WTC11 (cell line): ENCODE data around the gene ACTN2. TPM values are rescaled to one million over a fixed set of nuclear protein-coding genes. Genes with fewer than 3 reads are reported as not detected.

ENCODE experiments used
- ATAC-seq: fragments of 200-7000 bp; cut with Tn5 transposase; 2 replicates; pipeline ENCODE4 v1.10.0; 2021; ENCODE audit warnings: mild to moderate bottlenecking, moderate library complexity
- CTCF ChIA-PET: fragments of 300-600 bp; sonication (Branson Sonifier 250); formaldehyde crosslinking; loops from one replicate; lab custom pipeline; 2021; ENCODE audit warnings: antibody characterized with exemption; lab: Charles Lee
- POLR2A ChIA-PET: fragments of 350-600 bp; sonication (Branson Sonifier 250); formaldehyde crosslinking; loops from one replicate; lab custom pipeline; 2021; ENCODE audit warnings: antibody characterized with exemption; lab: Charles Lee
- DNase-seq: peaks from one replicate; pipeline ENCODE4 v3.0.0; 2021; ENCODE audit warnings: low spot score
- H3K27ac Mint-ChIP-seq: 2 replicates; pipeline ENCODE4 v1.8.0; 2021; ENCODE audit warnings: mixed read lengths
- H3K27me3 Mint-ChIP-seq: 2 replicates; pipeline ENCODE4 v1.8.0; 2021; ENCODE audit warnings: low read depth, mild to moderate bottlenecking, moderate library complexity, mixed read lengths
- H3K36me3 Mint-ChIP-seq: 2 replicates; pipeline ENCODE4 v1.8.0; 2021; ENCODE audit warnings: mixed read lengths
- H3K4me1 Mint-ChIP-seq: 2 replicates; pipeline ENCODE4 v1.8.0; 2022; ENCODE audit warnings: mixed read lengths
- H3K4me3 Mint-ChIP-seq: 2 replicates; pipeline ENCODE4 v1.8.0; 2021; ENCODE audit warnings: mild to moderate bottlenecking, moderate library complexity, mixed read lengths
- H3K9me3 Mint-ChIP-seq: 2 replicates; pipeline ENCODE4 v1.8.0; 2021; ENCODE audit warnings: mixed read lengths
- AFF4 ChIP-seq: sonication (generic); formaldehyde crosslinking; IDR thresholded peaks from 2 replicates; pipeline ENCODE4 v1.8.1; 2023; ENCODE audit warnings: mild to moderate bottlenecking, missing genetic modification reagents, borderline replicate concordance
- ELF4 ChIP-seq: sonication (generic); formaldehyde crosslinking; IDR thresholded peaks from 2 replicates; pipeline ENCODE4 v1.8.1; 2022; ENCODE audit warnings: low read depth, mild to moderate bottlenecking, moderate library complexity, missing genetic modification reagents
- GABPB1 ChIP-seq: sonication (generic); formaldehyde crosslinking; IDR thresholded peaks from 2 replicates; pipeline ENCODE4 v1.8.1; 2023; ENCODE audit warnings: mild to moderate bottlenecking, missing genetic modification reagents
- GRHL2 ChIP-seq: fragments of 250-450 bp; sonication (Bioruptor Pico); IDR thresholded peaks from 2 replicates; pipeline ENCODE4 v1.8.0; 2022; ENCODE audit warnings: mild to moderate bottlenecking, moderate library complexity; ENCODE audit not compliant: insufficient replicate concordance, severe bottlenecking
- NR1H2 ChIP-seq: sonication (generic); formaldehyde crosslinking; IDR thresholded peaks from 2 replicates; pipeline ENCODE4 v1.9.0; 2021; ENCODE audit warnings: mild to moderate bottlenecking, moderate library complexity, missing genetic modification reagents
- PREB ChIP-seq: sonication (generic); formaldehyde crosslinking; IDR thresholded peaks from 2 replicates; pipeline ENCODE4 v1.8.1; 2022; ENCODE audit warnings: mild to moderate bottlenecking, missing genetic modification reagents, moderate library complexity, borderline replicate concordance
- PRRX2 ChIP-seq: fragments of 250-450 bp; sonication (Bioruptor Pico); IDR thresholded peaks from 2 replicates; pipeline ENCODE4 v1.8.0; 2021; ENCODE audit warnings: mild to moderate bottlenecking
- RELA ChIP-seq: sonication (generic); formaldehyde crosslinking; IDR thresholded peaks from 2 replicates; pipeline ENCODE4 v1.8.1; 2022; ENCODE audit warnings: missing genetic modification reagents, mild to moderate bottlenecking, borderline replicate concordance
- RORB ChIP-seq: fragments of 250-450 bp; sonication (Bioruptor Pico); IDR thresholded peaks from 2 replicates; pipeline ENCODE4 v1.9.0; 2021; ENCODE audit warnings: mild to moderate bottlenecking
- SMAD4 ChIP-seq: sonication (generic); formaldehyde crosslinking; IDR thresholded peaks from 2 replicates; pipeline ENCODE4 v1.8.0; 2022; ENCODE audit warnings: mild to moderate bottlenecking, missing genetic modification reagents
- ZNF121 ChIP-seq: sonication (generic); formaldehyde crosslinking; IDR thresholded peaks from 2 replicates; pipeline ENCODE4 v1.8.0; 2023; ENCODE audit warnings: missing genetic modification reagents
- ZNF138 ChIP-seq: sonication (generic); formaldehyde crosslinking; conservative IDR thresholded peaks from 2 replicates; pipeline ENCODE4 v1.8.1; 2022; ENCODE audit warnings: mild to moderate bottlenecking, moderate library complexity, missing genetic modification reagents
- ZNF317 ChIP-seq: sonication (generic); formaldehyde crosslinking; IDR thresholded peaks from 2 replicates; pipeline ENCODE4 v1.8.1; 2023; ENCODE audit warnings: low read depth, mild to moderate bottlenecking, moderate library complexity, missing genetic modification reagents, borderline replicate concordance
- ZNF396 ChIP-seq: fragments of 250-450 bp; sonication (Bioruptor Pico); IDR thresholded peaks from 2 replicates; pipeline ENCODE4 v1.8.0; 2021; ENCODE audit warnings: mild to moderate bottlenecking, moderate library complexity, borderline replicate concordance
- ZNF423 ChIP-seq: fragments of 250-450 bp; sonication (Bioruptor Pico); IDR thresholded peaks from 2 replicates; pipeline ENCODE4 v2.1.2; 2022; ENCODE audit warnings: mild to moderate bottlenecking, moderate library complexity
- ZNF532 ChIP-seq: fragments of 250-450 bp; sonication (Bioruptor Pico); IDR thresholded peaks from 2 replicates; pipeline ENCODE4 v1.9.0; 2021; ENCODE audit warnings: mild to moderate bottlenecking, borderline replicate concordance
- ZNF671 ChIP-seq: fragments of 250-450 bp; sonication (Bioruptor Pico); IDR thresholded peaks from 2 replicates; pipeline ENCODE4 v1.8.0; 2021; ENCODE audit warnings: mild to moderate bottlenecking
- total RNA-seq: library from RNA; stranded (reverse); gene quantifications from 3 replicates; pipeline ENCODE4 v1.2.3, GENCODE V29; 2021

The ACTN2 gene
- total RNA-seq, 1 experiment from 2014 or later, result 2.0 TPM

- H3K9me3 Mint-ChIP-seq, result peaks cover 19% of the 10 kb centered on the region
- DNase-seq, result no peak
- no peaks in the 10 kb centered on the region; the same call in none of the 2 replicates for H3K27me3 Mint-ChIP-seq
- POLR2A ChIA-PET, result no interaction called here
- H3K36me3 Mint-ChIP-seq, result no peaks in the 10 kb centered on the region; the same call in 1 of the 2 replicates
- H3K4me1 Mint-ChIP-seq, result no peaks in the 10 kb centered on the region
- CTCF ChIA-PET, result interaction anchor here (0.6 to 1.8 kb wide), 3 partner anchors 16 to 166 kb away, joined by 3 to 14 read pairs (median 5); no protein-coding TSS in a partner anchor
- ATAC-seq, result peak; percentile 99
- no peak overlapping the region for H3K27ac Mint-ChIP-seq
- no peak overlapping the region for H3K4me3 Mint-ChIP-seq
- TF ChIP-seq GABPB1 (CRISPR knock-in tag) (no peak), SMAD4 (no peak), ZNF138 (no peak), ELF4 (no peak), NR1H2 (no peak), ZNF671 (CRISPR knock-in tag) (no peak)
These were observed 88.6 kb downstream of the ACTN2 start for GRCh38 chr1:236774926-236775325.

- peaks cover 19% of the 10 kb centered on the region for H3K9me3 Mint-ChIP-seq
- H3K4me3 Mint-ChIP-seq, result no peak overlapping the region
These were observed 93.0 kb downstream of the ACTN2 start for GRCh38 chr1:236779312-236779711.

GRCh38 chr1:236785477-236785876 is 99.2 kb downstream of the ACTN2 start:
- ATAC-seq, result no peak
- POLR2A ChIA-PET, result no interaction called here

More at GRCh38 chr1:236779312-236779711, 93.0 kb downstream of the ACTN2 start:
- ATAC-seq, result no peak
- ChIA-PET CTCF (no interaction called here), POLR2A (no interaction called here)
- TF ChIP-seq ZNF317 (CRISPR knock-in tag) (peak; percentile 75), ZNF532 (CRISPR knock-in tag) (no peak)
- Mint-ChIP-seq H3K27me3 (no peaks in the 10 kb centered on the region; the same call in none of the 2 replicates), H3K36me3 (no peaks in the 10 kb centered on the region; the same call in 1 of the 2 replicates), H3K27ac (no peak overlapping the region), H3K4me1 (no peaks in the 10 kb centered on the region)
- no peak for DNase-seq

More at GRCh38 chr1:236785477-236785876, 99.2 kb downstream of the ACTN2 start:
- no peaks in the 10 kb centered on the region; the same call in none of the 2 replicates for H3K27me3 Mint-ChIP-seq
- DNase-seq, result no peak
- no peak overlapping the region for H3K27ac Mint-ChIP-seq
- TF ChIP-seq ELF4 (no peak), ZNF121 (no peak), PRRX2 (CRISPR knock-in tag) (no peak), PREB (CRISPR knock-in tag) (no peak), ZNF423 (CRISPR knock-in tag) (no peak), AFF4 (CRISPR knock-in tag) (no peak), RORB (CRISPR knock-in tag) (no peak), ZNF396 (CRISPR knock-in tag) (no peak), GRHL2 (CRISPR knock-in tag) (no peak), NR1H2 (no peak), RELA (CRISPR knock-in tag) (no peak)
- no peaks in the 10 kb centered on the region for H3K36me3 Mint-ChIP-seq
- H3K4me3 Mint-ChIP-seq, result no peak overlapping the region
- CTCF ChIA-PET, result interaction anchor here (1.5 kb wide), 1 partner anchor 32 kb away, joined by 4 read pairs; no protein-coding TSS in a partner anchor
- H3K9me3 Mint-ChIP-seq, result no peaks in the 10 kb centered on the region
- H3K4me1 Mint-ChIP-seq, result no peaks in the 10 kb centered on the region
